ENCODE data around the gene PPP2R5D. TPM values are rescaled to one million over a fixed set of nuclear protein-coding genes. Genes with fewer than 3 reads are reported as not detected.

PPP2R5D gene
- total RNA-seq, 3 donors from 2014 or later = 35.9 to 45.0 (median 38.8) TPM

DNA sequence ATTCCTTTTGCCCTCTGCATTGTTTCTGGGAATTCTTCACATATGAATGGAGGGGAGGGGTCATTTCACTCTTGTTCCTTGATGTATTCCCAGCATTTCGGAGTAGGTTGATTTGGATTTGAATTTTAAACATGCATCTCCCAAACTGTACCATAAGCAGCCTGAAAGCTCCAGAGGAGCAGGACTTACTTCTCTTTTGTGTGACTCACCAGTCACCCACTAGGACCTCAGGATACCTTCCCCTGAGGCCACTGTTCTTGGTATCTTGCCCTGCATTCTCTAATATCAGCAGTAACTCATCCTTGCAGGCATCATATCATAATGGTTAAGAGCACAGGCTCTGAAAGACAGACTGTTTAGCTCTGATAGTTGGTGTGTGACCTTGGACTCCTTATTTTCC, 74.2 kb downstream of the PPP2R5D start:
- Histone ChIP-seq H3K36me3 (ENCODE audit: low read depth) (no peaks in the 10 kb centered on the region), H3K4me1 (ENCODE audit: low read depth) (peaks cover 15% of the 10 kb centered on the region), H3K4me3 (no peak overlapping the region), H3K9me3 (no peaks in the 10 kb centered on the region)
- intact Hi-C loops (cut with DNase I, micrococcal nuclease) = no loop called here
- no peak for DNase-seq
- no peak for TF ChIP-seq CTCF (IDR thresholded peaks at IDR 0.05)
- no peak for ATAC-seq

DNA sequence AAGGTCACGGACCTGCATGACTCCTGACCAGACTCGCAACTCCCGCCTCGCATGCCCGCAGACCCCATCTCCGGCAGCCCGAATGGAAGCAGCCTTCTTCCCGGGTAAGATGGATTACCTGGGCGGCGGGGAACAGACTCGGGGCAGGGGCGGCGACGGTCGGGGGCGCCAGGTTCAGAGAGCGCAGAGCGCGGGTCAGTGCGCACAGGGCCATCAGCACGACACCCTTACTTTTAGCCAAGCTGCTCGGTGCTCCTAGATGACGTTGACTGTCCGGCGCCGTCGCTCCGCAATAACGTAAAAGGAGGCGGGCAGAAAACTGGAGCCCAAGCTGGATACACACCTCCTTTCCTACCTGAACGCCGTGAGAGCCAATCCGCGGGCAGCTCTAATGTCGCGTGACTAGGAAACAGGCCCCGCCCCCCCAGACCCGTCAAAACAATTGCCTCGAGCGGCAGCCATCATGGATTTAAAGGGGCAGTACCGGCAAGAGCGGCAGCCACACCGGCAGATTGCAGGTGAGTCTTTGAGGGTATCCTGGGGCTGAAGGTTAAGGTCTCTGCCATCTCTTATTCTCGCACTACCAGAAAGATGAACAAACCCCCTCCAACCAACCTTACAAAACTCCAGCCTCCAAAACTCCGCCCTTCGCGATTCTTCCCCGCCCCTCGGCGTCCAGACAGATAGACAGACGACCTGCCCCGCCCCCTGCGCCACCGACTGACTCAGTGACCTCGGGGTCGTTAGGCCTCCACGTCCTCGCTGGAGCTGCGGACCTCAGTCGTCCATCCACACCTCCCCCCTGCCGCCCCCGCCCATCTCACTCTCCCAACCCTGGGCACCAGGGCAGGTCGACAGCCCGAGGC, 75.0 kb downstream of the PPP2R5D start, which contains the start of the genes KLC4 and MRPL2:
Gene KLC4, plus strand, starts transcription at position 464 of the 866 bp plus-strand sequence. CDS start 1,705 bp downstream, outside the sequence.
Gene MRPL2, minus strand, starts transcription at position 267 of the 866 bp plus-strand sequence. Its CDS starts 53 bp downstream, at position 214.
- DNase-seq (peak; percentile 98 to 99 (median 98)), ATAC-seq (peak; percentile 90)
- no peaks in the 10 kb centered on the region for H3K36me3 ChIP-seq (ENCODE audit: low read depth)
- peak within 1 kb of the TSS; percentile 66 for H3K4me3 ChIP-seq
- intact Hi-C loops (cut with DNase I, micrococcal nuclease) = no loop called here
- no peaks in the 10 kb centered on the region for H3K9me3 ChIP-seq
- H3K4me1 ChIP-seq (ENCODE audit: low read depth) = peaks cover 15% of the 10 kb centered on the region
- TF ChIP-seq CTCF (IDR thresholded peaks at IDR 0.05) = no peak

DNA sequence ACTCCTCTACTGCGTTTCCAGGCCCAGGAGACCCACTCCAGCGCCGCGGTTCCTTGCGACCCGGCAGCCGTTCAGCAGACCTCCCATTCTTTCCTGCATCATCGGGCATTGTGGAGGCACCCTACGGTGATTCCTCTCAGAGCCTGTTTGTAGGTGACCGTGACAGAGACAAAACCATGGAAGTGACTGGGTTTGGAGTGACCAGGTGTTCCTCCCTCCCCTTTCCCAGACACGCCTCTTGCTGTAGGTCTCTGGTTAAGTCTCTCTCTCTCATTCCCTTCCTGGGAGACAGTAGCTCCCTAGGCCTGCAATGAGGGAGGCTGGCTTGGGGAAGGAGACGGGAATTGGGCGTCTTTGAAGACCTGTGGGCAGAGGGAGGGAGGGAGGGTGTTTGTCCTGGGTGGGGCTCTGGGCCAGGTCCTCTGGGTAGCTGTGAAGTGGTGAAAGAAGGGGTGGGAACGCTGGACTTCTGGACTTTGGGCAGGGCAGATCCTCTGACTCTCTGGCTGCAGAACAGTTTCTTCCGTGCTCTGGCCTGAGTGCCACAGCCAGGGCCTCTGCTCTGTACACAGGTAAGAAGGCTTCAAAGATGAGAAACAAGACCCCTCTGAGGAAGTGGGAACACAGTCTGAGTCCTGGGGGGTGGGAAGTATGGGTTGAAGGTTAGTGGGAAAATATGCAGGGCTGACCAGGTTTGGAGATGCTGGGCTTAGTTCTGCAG, 75.8 kb downstream of the PPP2R5D start:
- DNase-seq (peak; percentile 85 to 89 (median 88)), ATAC-seq (peak; percentile 84)
- peaks cover 15% of the 10 kb centered on the region for H3K4me1 ChIP-seq (ENCODE audit: low read depth)
- H3K9me3 ChIP-seq = no peaks in the 10 kb centered on the region
- H3K4me3 ChIP-seq = peak overlapping the region; percentile 66
- H3K36me3 ChIP-seq (ENCODE audit: low read depth) = no peaks in the 10 kb centered on the region
- TF ChIP-seq CTCF (IDR thresholded peaks at IDR 0.05) = no peak
- intact Hi-C loops (cut with DNase I, micrococcal nuclease) = no loop called here

DNA sequence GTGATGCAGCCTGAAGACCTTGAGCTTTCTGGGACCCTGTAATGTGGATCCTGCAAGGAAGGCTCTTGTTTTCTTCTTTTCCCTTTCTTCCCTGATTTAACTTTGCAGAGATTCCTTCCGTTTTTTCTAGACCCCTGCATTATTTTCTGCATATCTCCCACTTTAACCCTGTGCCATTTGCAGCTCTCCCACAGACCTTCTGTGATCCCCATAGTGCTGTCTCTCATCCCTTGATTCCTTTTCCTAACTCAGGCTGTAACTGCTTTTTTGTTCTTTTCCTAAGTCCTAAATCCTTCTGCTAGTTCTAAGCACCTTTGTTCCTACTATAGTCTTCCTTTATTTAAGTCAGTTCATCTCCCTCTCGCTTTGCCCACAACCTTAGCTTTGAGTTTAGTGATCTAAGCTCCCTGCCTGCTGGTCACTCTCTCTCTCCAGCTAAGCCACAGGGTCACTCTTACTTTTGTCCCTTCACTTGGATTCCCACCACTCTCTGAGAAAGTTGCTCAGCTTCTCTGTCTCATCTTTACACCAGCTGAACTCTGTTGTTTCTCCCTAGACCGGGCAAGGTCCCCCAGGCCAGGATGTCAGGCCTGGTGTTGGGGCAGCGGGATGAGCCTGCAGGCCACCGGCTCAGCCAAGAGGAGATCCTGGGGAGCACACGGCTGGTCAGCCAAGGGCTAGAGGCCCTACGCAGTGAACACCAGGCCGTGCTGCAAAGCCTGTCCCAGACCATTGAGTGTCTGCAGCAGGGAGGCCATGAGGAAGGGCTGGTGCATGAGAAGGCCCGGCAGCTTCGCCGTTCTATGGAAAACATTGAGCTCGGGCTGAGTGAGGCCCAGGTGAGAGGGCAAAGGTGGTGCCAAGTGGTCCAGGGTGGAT, 76.6 kb downstream of the PPP2R5D start:
- TF ChIP-seq CTCF (IDR thresholded peaks at IDR 0.05) = no peak
- H3K4me3 ChIP-seq = no peak overlapping the region
- intact Hi-C loops (cut with DNase I, micrococcal nuclease) = no loop called here
- no peaks in the 10 kb centered on the region for H3K36me3 ChIP-seq (ENCODE audit: low read depth)
- ATAC-seq (no peak), DNase-seq (peak in 2 of 3 donors; percentile 23 to 48)
- H3K4me1 ChIP-seq (ENCODE audit: low read depth) = peaks cover 15% of the 10 kb centered on the region
- H3K9me3 ChIP-seq = no peaks in the 10 kb centered on the region

DNA sequence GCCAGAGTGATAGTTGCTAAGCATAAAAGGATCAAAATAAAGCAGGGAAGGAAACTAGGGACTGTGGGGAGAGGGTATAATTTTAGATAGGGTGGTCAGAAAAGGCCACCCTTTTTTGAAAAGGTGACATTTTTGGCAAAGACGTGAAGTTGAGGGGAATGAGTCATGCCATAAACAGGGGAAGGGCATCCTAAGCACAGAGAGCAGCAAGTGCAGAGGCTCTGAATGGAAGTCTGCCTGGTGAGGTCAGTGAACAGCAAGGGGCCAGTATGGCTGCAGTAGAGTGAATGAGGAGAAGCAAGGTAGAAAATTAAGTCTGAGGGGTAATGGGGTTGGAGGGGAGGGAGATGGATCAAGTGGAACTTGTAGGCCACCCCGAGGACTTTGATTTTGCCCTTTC, 77.5 kb downstream of the PPP2R5D start:
- Histone ChIP-seq H3K36me3 (ENCODE audit: low read depth) (no peaks in the 10 kb centered on the region), H3K9me3 (no peaks in the 10 kb centered on the region), H3K4me1 (ENCODE audit: low read depth) (peaks cover 15% of the 10 kb centered on the region), H3K4me3 (no peak overlapping the region)
- DNase-seq (peak in 1 of 3 donors; percentile 4), ATAC-seq (no peak)
- no peak for TF ChIP-seq CTCF (IDR thresholded peaks at IDR 0.05)
- intact Hi-C loops (cut with DNase I, micrococcal nuclease) = no loop called here
